Esophagus muscularis mucosa (tissue), 3 donors: ENCODE data around the gene LRRC10B.

Source experiments
- POLR2AphosphoS5 ChIP-seq, 2 donors: sonication (generic); formaldehyde crosslinking; IDR thresholded peaks; one replicate each; pipeline ENCODE4 v1.6.1; 2017; ENCODE audit warnings: antibody characterized with exemption in 2 of 2
- TF ChIP-seq, protein P1 (sequence below), 3 experiments: fragments of 200-600 bp in 2 of 3; fragments of 450-650 bp in 1 of 3; sonication (generic) in 2 of 3; IDR thresholded peaks; one replicate each; pipeline ENCODE4 v1.5.1; 2017 to 2019; ENCODE audit warnings: antibody characterized with exemption in 3 of 3, mild to moderate bottlenecking in 2 of 3, moderate library complexity in 1 of 3

DNA sequence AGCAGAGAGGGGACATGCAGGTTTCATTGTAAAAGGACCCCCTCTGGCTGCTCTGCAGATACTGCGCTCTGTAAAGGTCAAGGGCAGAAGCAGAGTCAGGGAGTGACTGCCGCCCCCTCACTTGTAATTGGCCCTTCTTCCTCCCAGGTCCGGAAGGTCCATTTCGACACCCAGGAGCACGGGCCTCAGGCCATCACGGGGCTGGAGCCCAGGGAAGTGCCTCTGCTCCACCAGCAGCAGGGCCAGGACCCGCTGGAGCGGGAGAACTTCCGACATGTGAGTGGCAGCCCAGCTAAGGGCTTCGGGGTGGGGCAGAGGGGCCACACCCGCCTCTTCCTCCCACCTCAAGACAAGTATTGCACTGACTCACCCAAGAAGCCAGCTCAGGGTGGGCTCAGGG, 24.0 kb upstream of the LRRC10B start:
- TF ChIP-seq POLR2AphosphoS5 (IDR thresholded peaks at IDR 0.05), result no peak
- TF ChIP-seq, protein P1, sequence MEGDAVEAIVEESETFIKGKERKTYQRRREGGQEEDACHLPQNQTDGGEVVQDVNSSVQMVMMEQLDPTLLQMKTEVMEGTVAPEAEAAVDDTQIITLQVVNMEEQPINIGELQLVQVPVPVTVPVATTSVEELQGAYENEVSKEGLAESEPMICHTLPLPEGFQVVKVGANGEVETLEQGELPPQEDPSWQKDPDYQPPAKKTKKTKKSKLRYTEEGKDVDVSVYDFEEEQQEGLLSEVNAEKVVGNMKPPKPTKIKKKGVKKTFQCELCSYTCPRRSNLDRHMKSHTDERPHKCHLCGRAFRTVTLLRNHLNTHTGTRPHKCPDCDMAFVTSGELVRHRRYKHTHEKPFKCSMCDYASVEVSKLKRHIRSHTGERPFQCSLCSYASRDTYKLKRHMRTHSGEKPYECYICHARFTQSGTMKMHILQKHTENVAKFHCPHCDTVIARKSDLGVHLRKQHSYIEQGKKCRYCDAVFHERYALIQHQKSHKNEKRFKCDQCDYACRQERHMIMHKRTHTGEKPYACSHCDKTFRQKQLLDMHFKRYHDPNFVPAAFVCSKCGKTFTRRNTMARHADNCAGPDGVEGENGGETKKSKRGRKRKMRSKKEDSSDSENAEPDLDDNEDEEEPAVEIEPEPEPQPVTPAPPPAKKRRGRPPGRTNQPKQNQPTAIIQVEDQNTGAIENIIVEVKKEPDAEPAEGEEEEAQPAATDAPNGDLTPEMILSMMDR (IDR thresholded peaks at IDR 0.05), result no peak
